NCI-H1694 (cell line): ENCODE results near the gene COL5A1.
"Not testable (repeated sequence)": the region's sequence is repeated elsewhere in the genome, so short reads cannot be mapped to it uniquely, and the experiment has no call there.

Source experiments
- DNase-seq: peaks from one replicate; lab custom pipeline; 2025; lab: John Stamatoyannopoulos, UW

COL5A1 gene

DNA sequence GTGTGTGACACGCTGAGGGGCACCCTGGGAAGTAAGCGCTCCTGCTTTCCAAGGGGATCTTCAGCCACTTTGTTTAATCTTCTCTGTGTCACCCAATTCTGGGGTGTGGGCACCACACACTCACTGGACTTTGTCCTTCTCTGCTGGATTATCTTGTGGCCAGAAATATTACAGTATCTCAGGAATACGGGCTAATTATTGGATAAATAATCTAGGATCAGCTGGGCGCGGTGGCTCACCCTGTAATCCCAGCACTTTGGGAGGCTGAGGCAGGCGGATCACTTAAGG, 50.9 kb downstream of the COL5A1 start:
- no peak for DNase-seq

DNA sequence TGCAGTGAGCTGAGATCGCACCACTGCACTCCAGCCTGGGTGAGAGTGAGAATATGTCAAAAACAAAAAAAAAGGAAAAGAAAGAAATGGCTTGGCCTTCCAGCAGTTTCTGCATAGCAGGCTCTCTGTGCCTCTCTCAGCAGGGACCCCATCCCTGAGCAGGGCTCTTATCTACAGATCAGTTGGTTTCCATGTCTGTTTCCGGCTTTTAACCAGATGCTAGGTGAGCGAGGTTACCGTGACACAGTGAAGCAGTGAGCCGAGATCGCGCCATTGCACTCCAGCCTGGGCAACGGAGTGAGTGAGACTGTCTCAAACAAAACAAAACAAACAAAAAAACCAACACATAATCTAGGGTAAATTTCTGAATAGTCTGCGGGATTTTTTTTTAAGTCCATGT, 51.4 kb downstream of the COL5A1 start:
- DNase-seq, result no peak

DNA sequence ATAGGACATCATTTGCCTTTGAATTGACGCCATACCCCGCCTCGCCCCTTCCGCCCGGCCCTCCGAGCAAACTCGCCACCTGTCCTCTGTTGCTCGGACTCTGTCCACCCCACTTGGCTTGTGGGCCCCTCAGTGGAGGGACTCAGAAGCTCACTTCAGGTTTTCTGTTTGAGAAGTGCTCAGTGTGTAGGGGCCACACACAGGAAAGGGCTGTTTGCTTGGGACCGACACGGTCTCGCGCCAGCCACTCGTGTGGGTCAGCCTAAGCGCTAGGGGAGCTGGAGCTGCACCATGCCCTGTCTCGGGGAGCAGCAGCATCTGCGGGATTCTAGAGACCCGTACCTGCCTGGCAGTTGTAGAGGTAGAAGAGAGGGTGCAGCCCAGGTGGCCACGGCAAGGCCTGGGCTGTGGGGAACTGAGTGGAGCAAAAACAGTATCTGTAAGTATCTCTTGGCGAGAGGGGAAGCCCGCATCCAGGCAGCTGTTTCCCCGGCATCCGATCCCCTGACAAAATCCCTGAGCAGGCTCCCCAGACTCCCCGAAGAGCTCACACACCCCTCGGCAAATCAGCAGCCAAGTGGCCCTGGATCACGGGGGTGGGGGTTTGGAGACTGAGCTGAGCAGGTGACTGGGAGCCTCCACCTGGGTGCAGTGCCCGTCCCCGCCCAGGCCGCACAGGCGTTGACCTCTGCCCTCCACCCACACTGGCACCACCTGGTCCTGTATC, 52.2 kb downstream of the COL5A1 start:
- no peak for DNase-seq

DNA sequence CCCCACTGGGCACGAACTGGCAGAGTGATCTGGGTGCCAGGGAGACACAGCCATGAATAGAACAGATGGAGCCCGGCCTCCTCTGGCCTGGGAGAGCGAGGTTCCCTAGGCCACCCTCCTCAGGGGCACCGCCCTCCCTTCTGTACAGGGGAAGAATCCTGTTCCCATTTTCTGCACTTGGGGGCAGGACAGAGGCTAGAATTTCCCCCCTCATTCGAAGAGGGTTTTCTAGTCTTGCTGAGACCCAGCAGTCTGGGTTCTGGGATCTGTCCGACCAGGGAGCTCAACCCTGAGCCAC, 52.7 kb downstream of the COL5A1 start:
- no peak for DNase-seq

DNA sequence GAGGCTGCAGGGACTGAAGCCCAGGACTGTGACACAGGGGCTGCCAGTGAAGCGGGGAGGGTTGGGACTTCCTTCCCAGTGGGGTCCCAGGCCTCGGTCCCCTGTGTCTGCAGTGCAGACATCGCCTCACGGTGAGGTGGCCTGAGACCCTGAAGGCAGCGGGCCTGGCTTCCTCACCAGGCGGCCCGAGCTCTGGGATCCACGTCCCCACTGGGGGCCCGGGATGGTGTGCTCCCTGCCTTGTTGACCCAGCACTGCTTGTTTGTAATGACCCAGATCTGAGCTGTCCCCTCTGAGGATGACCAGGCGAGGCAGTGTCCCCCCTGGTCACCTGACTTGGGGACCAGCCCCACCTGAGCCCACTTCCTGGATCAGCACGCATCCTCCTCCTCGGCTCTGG, 53.1 kb downstream of the COL5A1 start:
- DNase-seq, result no peak

DNA sequence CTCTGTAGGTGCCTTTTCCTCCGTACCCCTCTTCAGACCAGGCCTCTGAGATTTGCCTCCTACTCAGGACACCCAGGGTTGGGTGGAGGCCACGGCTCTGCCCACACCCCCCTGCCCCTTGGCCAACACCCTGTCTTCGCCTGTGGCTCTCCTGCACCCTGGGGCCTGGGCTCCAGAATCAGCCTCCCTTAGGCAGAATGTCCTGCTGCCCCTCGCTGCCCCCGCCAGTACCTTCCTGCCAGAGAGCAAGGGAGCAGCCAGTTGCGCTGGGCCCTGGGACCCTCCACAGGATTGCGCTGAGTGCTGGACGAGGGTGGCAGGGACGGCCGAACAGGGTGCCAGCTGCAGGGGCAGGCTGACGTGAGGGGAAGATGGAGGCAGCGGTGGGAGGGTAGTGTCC, 53.5 kb downstream of the COL5A1 start:
- no peak for DNase-seq

DNA sequence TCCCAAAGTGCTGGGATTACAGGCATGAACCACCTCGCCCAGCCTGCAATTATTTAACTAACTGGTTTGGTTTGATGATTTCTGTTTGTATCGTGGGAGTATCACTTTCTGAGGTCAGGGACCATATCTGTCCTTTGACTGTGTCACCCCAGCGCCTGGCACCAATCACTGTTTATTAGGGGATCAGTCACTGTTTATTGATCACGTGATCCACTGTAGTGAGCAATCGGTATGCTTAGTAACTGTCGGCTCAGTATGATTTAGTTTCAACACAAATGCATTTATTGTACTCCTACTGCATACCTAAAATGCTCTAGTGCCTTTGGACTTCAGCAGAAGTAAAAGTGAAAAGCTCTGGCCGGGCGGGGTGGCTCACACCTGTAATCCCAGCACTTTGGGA, 54.8 kb downstream of the COL5A1 start:
- no peak for DNase-seq

DNA sequence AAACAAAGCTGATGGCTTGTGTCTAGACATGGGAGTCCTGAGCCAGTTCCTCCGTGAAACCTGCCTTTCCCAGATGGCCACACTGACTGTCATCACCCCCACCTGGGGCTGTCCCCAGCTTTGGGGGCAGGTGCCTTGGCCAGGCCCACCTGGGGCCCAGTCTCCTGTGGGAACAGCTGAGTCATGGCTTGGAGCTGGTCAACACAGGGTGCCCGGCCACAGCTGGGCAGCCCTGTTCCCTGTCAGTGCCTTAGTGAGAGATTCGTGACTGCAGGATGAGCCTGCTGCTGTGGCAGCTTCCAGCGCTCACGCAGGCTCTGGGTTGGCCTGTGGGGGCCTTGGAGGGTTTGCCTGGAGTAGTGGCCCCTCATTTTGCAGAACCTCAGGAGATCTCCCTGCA, 56.5 kb downstream of the COL5A1 start:
- no peak for DNase-seq

DNA sequence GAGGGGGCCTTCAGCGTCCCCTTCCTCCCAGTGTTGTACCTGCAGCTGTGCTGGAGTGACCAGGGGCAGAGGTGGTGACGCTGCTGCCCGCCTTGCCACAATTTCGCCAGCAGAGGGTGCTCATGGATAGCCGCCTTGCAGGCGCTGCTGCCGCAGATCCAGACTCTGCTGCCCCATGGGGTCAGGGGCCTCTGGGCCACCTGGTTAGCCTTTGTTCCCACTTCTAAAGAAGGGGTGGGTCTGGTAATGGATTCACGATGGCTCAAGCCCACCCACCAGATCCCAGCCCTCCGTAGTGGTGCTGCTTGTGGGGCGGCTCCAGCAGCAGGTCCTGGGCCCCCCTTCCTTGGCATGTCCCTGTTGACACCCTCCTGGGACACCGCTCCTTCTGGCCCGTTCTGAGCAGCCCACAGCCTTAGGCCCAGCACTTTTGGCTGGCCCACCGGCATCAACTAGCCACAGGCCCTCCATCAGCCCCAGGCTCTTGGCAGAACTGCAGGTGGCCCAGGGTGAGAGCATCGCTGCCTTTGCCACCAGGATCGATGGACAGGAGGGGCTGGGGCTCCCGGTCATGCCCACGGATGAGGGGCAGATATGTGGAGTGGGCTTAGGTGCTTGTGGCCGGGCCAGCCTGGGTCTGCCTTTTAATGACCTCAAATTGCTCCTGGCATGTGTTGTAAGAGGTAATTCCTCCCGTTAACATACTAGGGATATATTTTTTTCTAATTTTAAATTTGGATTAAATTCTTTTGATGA, 57.2 kb downstream of the COL5A1 start:
- no peak for DNase-seq

DNA sequence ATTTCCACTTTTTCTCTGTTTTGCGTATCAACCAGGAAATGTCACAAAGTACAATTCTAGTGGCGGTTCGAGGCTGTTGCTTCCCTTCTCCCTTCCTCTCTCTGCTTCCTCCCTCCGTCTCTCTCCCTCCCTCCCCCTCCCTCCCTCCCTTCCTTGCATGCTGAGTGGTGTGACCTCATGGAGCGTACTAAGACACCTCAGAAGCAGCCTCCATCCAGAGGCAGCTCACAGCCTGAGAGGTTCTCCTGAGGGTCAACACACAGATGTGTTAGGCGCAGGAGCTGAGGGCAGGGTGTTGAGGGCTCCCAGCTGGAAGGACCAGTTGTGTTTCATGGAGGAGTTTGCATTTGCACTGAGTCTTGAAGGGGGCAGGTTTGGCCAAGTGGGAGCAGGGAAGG, 57.7 kb downstream of the COL5A1 start:
- no peak for DNase-seq

DNA sequence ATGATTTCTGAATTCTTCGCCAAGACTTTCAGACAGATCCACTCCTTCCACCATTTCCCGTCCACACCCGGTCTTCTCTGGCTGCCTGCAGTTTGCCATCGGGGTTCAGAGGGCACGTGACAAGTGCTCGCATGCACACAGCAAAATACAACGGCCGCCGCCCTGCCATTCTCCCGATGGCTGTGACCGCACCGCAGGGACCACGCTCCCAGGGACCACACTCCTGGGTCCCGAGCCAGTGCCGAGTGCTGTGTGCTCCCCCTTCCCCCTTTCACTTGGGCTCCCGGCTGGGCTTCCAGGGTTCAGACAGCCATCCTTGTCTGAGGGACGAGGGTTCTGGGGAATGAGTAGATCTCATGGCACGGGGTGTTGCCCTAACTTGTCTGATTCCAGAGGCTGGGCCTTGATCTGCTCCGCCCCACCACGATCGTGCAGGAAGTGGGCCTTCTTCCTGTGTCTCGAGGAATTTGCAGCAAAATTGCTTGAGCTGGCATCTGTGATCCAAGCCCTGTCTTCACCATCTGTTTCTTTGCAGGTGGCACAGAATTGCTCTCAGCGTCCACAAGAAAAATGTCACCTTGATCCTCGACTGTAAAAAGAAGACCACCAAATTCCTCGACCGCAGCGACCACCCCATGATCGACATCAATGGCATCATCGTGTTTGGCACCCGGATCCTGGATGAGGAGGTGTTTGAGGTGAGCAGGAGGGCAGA, 59.2 kb downstream of the COL5A1 start:
- DNase-seq, result no peak

DNA sequence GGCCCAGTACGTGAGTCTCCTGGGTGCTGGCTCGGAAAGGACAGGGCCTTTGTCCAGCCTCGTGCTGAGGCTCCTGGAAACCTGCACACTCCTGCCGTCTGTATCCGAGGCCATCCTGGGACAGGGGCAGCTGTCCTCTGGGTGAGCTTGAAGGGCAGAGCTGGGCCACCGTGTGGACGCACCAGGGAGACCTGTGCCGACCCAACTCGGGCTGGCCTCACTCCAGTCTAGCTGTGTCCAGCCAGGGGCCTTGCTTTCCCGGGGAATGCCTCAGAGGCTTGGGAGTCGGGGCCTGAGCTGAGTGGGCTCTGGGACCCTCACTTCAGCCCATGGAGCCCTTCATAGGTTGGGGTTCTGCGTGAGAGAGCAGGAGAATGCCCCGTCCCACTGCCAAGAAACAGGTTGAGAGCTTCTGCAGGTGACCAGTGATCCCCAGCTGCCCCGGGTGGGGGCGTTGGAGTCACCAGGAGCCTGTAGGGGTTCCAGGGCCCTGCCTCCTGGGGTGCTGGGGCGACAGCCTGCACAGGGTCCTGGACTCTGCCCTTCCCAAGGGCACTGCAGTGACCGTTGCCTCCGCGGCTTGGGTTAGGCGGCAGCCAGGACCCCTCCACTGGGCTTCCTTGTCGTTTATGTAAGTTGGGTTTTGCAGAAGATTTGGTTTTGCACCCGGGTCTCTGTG, 60.1 kb downstream of the COL5A1 start:
- no peak for DNase-seq

DNA sequence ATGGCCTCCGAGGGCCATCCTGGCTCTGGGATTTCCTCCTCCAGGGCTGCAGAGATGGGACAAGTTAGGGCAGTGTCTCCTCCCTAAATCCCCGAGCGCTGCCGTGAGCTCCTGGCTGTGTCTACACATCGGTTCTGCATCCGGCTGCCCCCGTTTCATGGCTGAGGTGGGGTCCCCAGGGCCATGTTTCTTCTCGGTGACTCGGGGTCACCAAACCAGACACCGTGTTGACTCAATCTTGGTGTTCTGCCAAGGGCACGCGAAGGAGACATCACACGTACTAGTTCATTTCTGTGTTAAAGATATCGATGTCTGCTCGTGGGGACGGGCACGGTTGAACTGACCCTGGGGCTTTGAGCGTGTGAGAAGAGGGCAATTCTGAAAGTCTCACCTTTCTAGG, 60.7 kb downstream of the COL5A1 start:
- DNase-seq, result no peak

DNA sequence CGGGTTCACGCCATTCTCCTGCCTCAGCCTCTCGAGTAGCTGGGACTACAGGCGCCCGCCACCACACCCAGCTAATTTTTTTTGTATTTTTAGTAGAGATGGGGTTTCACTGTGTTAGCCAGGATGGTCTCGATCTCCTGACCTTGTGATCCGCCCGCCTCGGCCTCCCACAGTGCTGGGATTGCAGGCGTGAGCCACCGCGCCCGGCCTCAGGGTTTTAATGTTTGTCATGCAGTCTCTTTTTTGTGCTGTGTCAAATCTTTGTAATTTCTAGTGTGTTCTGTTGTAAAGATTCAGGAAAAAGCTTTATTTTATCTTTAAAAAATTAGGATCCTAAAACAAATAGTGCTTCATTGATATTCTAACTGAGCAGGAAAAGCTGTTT, 62.1 kb downstream of the COL5A1 start:
- not testable (repeated sequence) for DNase-seq

DNA sequence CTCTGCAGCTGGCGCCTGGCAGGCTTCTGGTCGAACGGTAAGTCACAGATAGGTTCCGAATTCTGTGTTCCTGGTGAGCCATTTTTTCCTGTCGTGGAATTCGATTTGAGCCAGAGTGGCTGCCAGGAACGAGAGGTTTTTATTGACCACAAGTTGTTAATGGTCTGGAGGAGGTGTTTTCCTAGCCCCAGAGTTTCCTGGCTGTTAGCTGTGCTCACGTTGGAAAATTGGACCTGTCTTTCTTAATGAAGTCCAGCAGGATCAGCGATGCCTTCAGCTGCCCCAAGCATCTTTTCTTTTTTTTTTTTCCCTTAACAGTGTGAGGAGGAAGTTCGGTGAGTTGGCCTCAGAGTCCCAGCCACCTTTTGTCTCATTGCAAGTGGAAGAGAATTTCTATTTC, 62.9 kb downstream of the COL5A1 start:
- no peak for DNase-seq

DNA sequence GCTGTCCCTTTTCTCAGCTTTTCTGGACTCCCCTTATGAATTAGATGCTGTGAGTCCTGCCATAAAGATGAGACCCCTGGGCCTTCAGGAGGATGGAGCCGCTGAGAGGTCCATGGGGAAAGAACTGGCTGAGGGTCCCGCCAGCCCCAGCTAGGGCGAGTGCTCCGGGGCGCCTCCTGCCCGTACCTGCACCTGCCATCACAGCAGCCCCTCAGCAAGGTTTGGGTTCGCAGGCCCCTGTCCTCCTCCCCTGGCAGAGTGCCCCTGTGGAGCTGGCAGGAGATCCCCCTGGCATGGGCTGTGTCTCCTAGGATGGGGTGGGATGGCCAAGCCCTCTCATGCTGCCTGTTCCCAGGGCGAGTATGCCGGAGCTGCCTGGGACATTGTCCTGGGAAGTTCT, 64.2 kb downstream of the COL5A1 start:
- DNase-seq, result no peak

DNA sequence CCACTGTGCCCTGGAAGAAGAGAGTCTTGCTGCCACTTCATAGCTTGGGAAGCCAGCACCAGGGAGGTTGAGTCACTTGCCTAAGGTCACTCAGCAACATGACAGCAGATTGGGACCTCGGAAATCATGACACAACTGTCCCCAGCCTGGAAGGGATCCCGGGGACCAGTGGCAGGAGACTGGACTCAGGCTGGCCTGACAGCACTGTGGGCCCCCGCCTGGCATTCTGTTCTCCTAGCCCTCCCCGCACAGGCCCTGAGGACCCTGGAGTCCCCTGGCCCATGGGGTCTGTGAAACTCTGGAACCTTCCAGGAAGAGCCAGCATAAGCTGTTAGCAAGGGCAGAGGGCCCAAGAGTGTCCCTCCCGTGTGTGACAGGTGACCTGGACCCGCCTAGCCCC, 64.9 kb downstream of the COL5A1 start:
- DNase-seq, result no peak

DNA sequence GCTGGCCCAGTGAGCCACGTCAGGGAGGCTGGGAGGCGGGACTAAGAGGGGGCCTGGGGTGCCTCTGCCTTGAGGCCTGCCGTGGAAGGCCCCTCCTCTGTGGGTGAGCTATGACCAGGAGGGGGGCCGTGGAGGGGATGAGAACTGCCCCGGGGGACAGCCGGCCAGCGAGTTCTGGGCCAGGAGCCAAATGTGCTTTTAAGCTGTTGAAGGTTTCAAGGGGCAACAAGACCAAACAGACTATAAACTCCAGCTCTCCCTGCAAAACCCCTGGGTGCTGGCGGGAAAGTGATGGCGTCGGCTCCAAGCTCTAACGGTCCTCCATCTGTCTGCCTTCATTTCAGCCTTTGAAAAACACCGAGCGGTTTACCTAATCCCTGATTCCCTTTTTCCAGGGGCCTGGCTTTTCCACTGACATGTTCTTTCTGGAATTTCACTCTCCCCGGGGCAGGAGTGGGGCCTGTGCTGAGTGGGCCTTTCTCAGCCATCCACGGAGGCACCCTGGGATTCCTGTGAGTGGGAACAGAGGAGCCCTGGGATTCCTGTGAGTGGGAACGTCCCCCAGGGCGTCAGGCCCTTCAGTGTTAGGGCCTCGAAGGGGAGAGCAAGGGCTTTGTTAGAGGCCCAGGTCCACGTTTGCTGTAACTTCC, 65.6 kb downstream of the COL5A1 start:
- peak; percentile 77 for DNase-seq

DNA sequence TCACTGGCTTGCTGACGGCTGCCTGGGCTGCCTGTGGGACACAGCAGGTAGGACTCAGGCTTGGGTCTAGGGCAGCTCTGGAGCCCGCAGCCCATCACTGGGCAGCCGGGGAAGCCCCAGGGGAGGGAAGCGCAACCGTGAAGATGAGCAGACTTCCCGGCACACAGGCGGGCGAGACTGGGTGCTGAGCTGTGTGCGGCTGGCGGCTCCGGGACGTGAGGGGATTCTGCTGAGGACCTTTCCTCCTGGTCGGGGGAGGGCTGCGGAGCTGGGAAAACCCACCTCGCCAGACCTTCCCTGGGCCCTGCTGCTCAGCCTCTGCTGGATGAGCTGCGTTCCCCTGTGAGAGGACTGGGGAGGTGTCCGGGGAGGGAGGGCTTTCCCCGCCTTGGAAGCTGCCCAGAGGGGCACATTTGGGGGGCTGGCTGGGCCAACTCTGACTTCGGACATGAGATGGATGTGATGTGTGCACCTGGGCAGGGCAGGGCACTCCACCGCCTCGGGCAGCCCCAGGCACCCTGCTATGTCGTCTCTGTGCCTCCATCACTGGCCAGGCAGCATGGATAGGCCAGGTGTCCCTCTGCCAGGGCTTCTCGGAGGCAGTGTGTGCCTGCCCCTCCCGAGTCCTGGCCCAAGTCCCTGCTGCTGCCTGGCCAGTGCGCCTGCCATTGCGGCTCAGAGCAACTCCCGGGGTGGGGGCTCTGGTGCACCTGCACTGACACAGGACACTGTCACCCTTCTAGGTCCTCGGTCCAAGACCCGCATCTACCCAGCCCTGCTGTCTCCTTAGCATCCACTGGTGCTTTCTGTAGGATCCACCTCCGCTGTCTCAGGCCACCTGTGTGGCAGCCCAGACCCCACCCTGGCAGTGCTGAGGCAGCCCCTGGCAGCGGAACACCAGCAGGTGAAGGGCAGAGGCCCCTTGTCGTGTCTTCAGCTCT, 66.4 kb downstream of the COL5A1 start:
- no peak for DNase-seq

DNA sequence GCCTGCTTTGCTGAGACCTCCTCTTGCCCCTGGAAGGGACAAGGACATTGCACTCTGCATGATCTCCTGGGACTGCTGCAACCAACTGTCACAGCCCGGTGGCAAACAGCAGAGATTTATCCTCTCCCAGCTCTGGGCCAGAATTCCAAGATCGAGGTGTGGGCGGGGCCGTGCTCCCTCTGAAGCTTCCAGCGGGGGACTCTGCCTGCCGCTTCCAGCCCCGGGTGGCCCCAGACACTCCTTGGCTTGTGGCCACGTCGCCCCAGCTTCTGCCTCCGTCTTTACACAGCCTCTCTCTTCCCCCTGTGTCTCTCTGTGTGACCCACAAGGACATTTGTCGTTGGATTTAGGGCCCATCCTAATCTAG, 67.1 kb downstream of the COL5A1 start:
- peak; percentile 24 for DNase-seq

DNA sequence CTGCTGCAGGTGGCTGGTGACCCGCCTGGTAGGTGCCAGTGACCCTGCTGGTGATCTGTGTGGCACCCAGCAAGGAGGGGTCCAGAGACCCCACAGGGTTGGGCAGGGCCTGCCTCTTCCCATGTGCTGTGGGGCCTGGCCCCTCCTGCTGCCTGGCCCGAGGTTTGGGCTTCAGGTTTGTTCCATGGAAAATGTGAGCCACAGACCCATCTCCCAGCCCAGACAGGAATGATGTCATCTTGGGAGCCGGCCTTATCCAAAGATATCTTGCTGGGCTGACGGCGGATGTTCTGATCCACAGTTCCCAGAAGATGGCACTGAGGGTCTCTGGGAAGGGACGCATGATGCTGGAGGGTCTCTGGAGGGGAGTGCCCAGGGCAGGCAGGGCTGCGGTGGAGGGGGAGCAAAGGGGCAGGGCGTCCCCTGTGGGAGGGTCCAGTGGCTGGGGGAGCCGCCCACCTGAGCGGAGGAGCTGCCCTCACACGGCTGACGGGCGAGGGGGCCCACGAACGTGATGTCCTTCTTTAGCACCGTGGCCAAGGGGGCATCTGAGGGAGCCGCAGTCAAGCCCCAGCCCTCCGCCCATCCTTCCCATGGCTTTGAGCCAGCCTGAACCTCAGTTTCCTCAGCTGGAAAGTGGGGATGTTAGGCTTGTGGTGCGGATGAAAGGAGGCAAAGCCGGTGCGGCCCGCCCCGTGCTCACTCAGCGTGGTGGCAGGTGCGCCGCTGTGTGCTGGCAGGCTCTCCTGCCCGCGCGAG, 68.1 kb downstream of the COL5A1 start:
- no peak for DNase-seq
